GM21723 (cell line): Measurements from ENCODE around the gene CCDC127.
"Not testable (repeated sequence)": the region's sequence is repeated elsewhere in the genome, so short reads cannot be mapped to it uniquely, and the experiment has no call there.

Source experiments
- ATAC-seq: cut with Tn5 transposase; IDR thresholded peaks from one replicate; pipeline ENCODE4 v1.9.1; 2021; ENCODE audit warnings: mild to moderate bottlenecking, moderate library complexity; ENCODE audit not compliant: unreplicated experiment

The CCDC127 gene

GRCh38 chr5:217494-218456 lies at the start of gene CCDC127, which contains the start of gene SDHA:
Gene CCDC127 (minus strand): TSS chr5:218153. CDS start chr5:216849, 1,304 bp downstream.
Gene SDHA (plus strand): TSS chr5:218320. CDS start chr5:218356, 36 bp downstream.
- peak; percentile 74 for ATAC-seq

- ATAC-seq, result no peak
These were observed 49.8 kb upstream of the CCDC127 start for GRCh38 chr5:267716-268115.

- not testable (repeated sequence) for ATAC-seq
These were observed 48.5 kb upstream of the CCDC127 start for GRCh38 chr5:266311-267026.

- no peak for ATAC-seq
These were observed 46.4 kb upstream of the CCDC127 start for GRCh38 chr5:264338-264737.

- not testable (repeated sequence) for ATAC-seq
These were observed 45.5 kb upstream of the CCDC127 start for GRCh38 chr5:263275-263974.

GRCh38 chr5:257148-257547 lies 39.2 kb upstream of the CCDC127 start:
- ATAC-seq, result no peak

- not testable (repeated sequence) for ATAC-seq
These were observed 38.4 kb upstream of the CCDC127 start for GRCh38 chr5:256347-256746.

- not testable (repeated sequence) for ATAC-seq
These were observed 37.2 kb upstream of the CCDC127 start for GRCh38 chr5:255116-255515.

- ATAC-seq, result not testable (repeated sequence)
These were observed 36.4 kb upstream of the CCDC127 start for GRCh38 chr5:254322-254721.

GRCh38 chr5:252546-252945 lies 34.6 kb upstream of the CCDC127 start:
- no peak for ATAC-seq

- not testable (repeated sequence) for ATAC-seq
These were observed 34.0 kb upstream of the CCDC127 start for GRCh38 chr5:251975-252374.

GRCh38 chr5:251538-251937 lies 33.6 kb upstream of the CCDC127 start:
- ATAC-seq, result not testable (repeated sequence)

GRCh38 chr5:251016-251415 lies 33.1 kb upstream of the CCDC127 start:
- ATAC-seq, result not testable (repeated sequence)

- ATAC-seq, result not testable (repeated sequence)
These were observed 32.4 kb upstream of the CCDC127 start for GRCh38 chr5:250396-250795.

- ATAC-seq, result not testable (repeated sequence)
These were observed 27.8 kb upstream of the CCDC127 start for GRCh38 chr5:245717-246116.

- ATAC-seq, result not testable (repeated sequence)
These were observed 25.9 kb upstream of the CCDC127 start for GRCh38 chr5:243683-244367.

- ATAC-seq, result not testable (repeated sequence)
These were observed 23.2 kb upstream of the CCDC127 start for GRCh38 chr5:241045-241669.

GRCh38 chr5:240550-240949 lies 22.6 kb upstream of the CCDC127 start:
- not testable (repeated sequence) for ATAC-seq

- ATAC-seq, result not testable (repeated sequence)
These were observed 20.0 kb upstream of the CCDC127 start for GRCh38 chr5:237931-238330.

GRCh38 chr5:235527-235926 lies 17.6 kb upstream of the CCDC127 start:
- not testable (repeated sequence) for ATAC-seq
